NCI-H128 (cell line): Measurements from ENCODE around the gene PARVG.

Experiments used
- DNase-seq: peaks from one replicate; lab custom pipeline; 2025; ENCODE audit not compliant: unreplicated experiment; lab: John Stamatoyannopoulos, UW

The PARVG gene

GRCh38 chr22:44154436-44154942 is 26.2 kb upstream of the PARVG start:
- no peak for DNase-seq

GRCh38 chr22:44155115-44155514 is 25.6 kb upstream of the PARVG start:
- no peak for DNase-seq

GRCh38 chr22:44157916-44158618 is 22.7 kb upstream of the PARVG start:
- DNase-seq, result no peak

- no peak for DNase-seq
Measured at GRCh38 chr22:44158816-44159215, 21.9 kb upstream of the PARVG start.

GRCh38 chr22:44159221-44159620 is 21.5 kb upstream of the PARVG start:
- DNase-seq, result no peak

GRCh38 chr22:44159811-44160210 is 20.9 kb upstream of the PARVG start:
- no peak for DNase-seq

- DNase-seq, result no peak
Measured at GRCh38 chr22:44160421-44160820, 20.3 kb upstream of the PARVG start.

GRCh38 chr22:44161673-44162072 is 19.1 kb upstream of the PARVG start:
- DNase-seq, result no peak

- no peak for DNase-seq
Measured at GRCh38 chr22:44162960-44163359, 17.8 kb upstream of the PARVG start.

GRCh38 chr22:44163536-44163935 is 17.2 kb upstream of the PARVG start:
- DNase-seq, result no peak

GRCh38 chr22:44164031-44164430 is 16.7 kb upstream of the PARVG start:
- DNase-seq, result no peak

- no peak for DNase-seq
Measured at GRCh38 chr22:44165286-44165874, 15.3 kb upstream of the PARVG start.

- no peak for DNase-seq
Measured at GRCh38 chr22:44166498-44167276, 14.0 kb upstream of the PARVG start.

- DNase-seq, result no peak
Measured at GRCh38 chr22:44167501-44167900, 13.2 kb upstream of the PARVG start.

GRCh38 chr22:44168206-44168605 is 12.5 kb upstream of the PARVG start:
- no peak for DNase-seq

- DNase-seq, result no peak
Measured at GRCh38 chr22:44170470-44170869, 10.3 kb upstream of the PARVG start.

GRCh38 chr22:44171561-44171960 is 9.2 kb upstream of the PARVG start:
- DNase-seq, result no peak

- DNase-seq, result peak; percentile 7
Measured at GRCh38 chr22:44172370-44173108, 8.2 kb upstream of the PARVG start.

- DNase-seq, result no peak
Measured at GRCh38 chr22:44173154-44173553, 7.6 kb upstream of the PARVG start.

- DNase-seq, result no peak
Measured at GRCh38 chr22:44175676-44176075, 5.0 kb upstream of the PARVG start.
